Glutamatergic neuron (in vitro differentiated cells): ENCODE results near the gene KCNH1. TPM values are rescaled to one million over a fixed set of nuclear protein-coding genes. Genes with fewer than 3 reads are reported as not detected.

Experiments used
- DNase-seq: peaks from one replicate; pipeline ENCODE4 v3.0.0; 2022
- H3K27ac Mint-ChIP-seq: one replicate; pipeline ENCODE4 v1.8.0; 2020; ENCODE audit warnings: mild to moderate bottlenecking, mixed read lengths, inconsistent platforms; ENCODE audit not compliant: unreplicated experiment
- H3K27me3 Mint-ChIP-seq: one replicate; pipeline ENCODE4 v1.8.0; 2020; ENCODE audit warnings: mild to moderate bottlenecking, moderate library complexity, mixed read lengths, inconsistent platforms; ENCODE audit not compliant: unreplicated experiment
- H3K36me3 Mint-ChIP-seq: one replicate; pipeline ENCODE4 v1.8.0; 2020; ENCODE audit warnings: mild to moderate bottlenecking, mixed read lengths, inconsistent platforms; ENCODE audit not compliant: unreplicated experiment
- H3K4me1 Mint-ChIP-seq: one replicate; pipeline ENCODE4 v1.8.0; 2020; ENCODE audit warnings: mild to moderate bottlenecking, low read depth, mixed read lengths, inconsistent platforms; ENCODE audit not compliant: unreplicated experiment
- H3K4me3 Mint-ChIP-seq: one replicate; pipeline ENCODE4 v1.8.0; 2020; ENCODE audit warnings: mild to moderate bottlenecking, mixed read lengths, inconsistent platforms; ENCODE audit not compliant: unreplicated experiment
- H3K9me3 Mint-ChIP-seq: one replicate; pipeline ENCODE4 v1.8.0; 2020; ENCODE audit warnings: mild to moderate bottlenecking, moderate library complexity, mixed read lengths, inconsistent platforms; ENCODE audit not compliant: unreplicated experiment
- CTCF ChIP-seq: fragments of 200-600 bp; sonication (generic); IDR thresholded peaks from one replicate; pipeline ENCODE4 v1.5.0; 2021; ENCODE audit not compliant: partially characterized antibody, unreplicated experiment
- total RNA-seq: library from RNA; stranded (reverse); fragmentation: NEBNext Ultra II Directional; extraction: Animal tissue kit (Norgen Biotek cat#: 25700); gene quantifications from one replicate; pipeline ENCODE4 v1.2.1, GENCODE V29; 2021; ENCODE audit not compliant: unreplicated experiment

Gene KCNH1
- total RNA-seq, 1 donor from 2014 or later: 7.8 TPM

- no peak for DNase-seq
- Mint-ChIP-seq H3K27me3 (peaks cover 5% of the 10 kb centered on the region), H3K4me3 (no peak overlapping the region), H3K27ac (no peak overlapping the region), H3K36me3 (no peaks in the 10 kb centered on the region), H3K9me3 (peaks cover 2% of the 10 kb centered on the region), H3K4me1 (peaks cover 3% of the 10 kb centered on the region)
- no peak for TF ChIP-seq CTCF
Observed at GRCh38 chr1:210689826-210690225, 444.1 kb downstream of the KCNH1 start.

- H3K9me3 Mint-ChIP-seq: peaks cover 2% of the 10 kb centered on the region
- no peak for TF ChIP-seq CTCF
- no peak for DNase-seq
- peaks cover 3% of the 10 kb centered on the region for H3K4me1 Mint-ChIP-seq
- no peaks in the 10 kb centered on the region for H3K36me3 Mint-ChIP-seq
- H3K27ac Mint-ChIP-seq: no peak overlapping the region
- H3K27me3 Mint-ChIP-seq: peaks cover 5% of the 10 kb centered on the region
- no peak overlapping the region for H3K4me3 Mint-ChIP-seq
Observed at GRCh38 chr1:210688512-210689234, 445.3 kb downstream of the KCNH1 start.

- DNase-seq: no peak
- H3K36me3 Mint-ChIP-seq: no peaks in the 10 kb centered on the region
- TF ChIP-seq CTCF: no peak
- peaks cover 2% of the 10 kb centered on the region for H3K27me3 Mint-ChIP-seq
- H3K4me1 Mint-ChIP-seq: peaks cover 3% of the 10 kb centered on the region
- no peak overlapping the region for H3K4me3 Mint-ChIP-seq
- H3K9me3 Mint-ChIP-seq: no peaks in the 10 kb centered on the region
- no peak overlapping the region for H3K27ac Mint-ChIP-seq
Observed at GRCh38 chr1:210687582-210688279, 446.2 kb downstream of the KCNH1 start.

GRCh38 chr1:210686841-210687240 lies 447.1 kb downstream of the KCNH1 start:
- no peak overlapping the region for H3K4me3 Mint-ChIP-seq
- H3K27me3 Mint-ChIP-seq: peaks cover 2% of the 10 kb centered on the region
- no peaks in the 10 kb centered on the region for H3K4me1 Mint-ChIP-seq
- TF ChIP-seq CTCF: no peak
- no peak for DNase-seq
- H3K36me3 Mint-ChIP-seq: no peaks in the 10 kb centered on the region
- H3K27ac Mint-ChIP-seq: no peak overlapping the region
- no peaks in the 10 kb centered on the region for H3K9me3 Mint-ChIP-seq

- no peak overlapping the region for H3K27ac Mint-ChIP-seq
- H3K36me3 Mint-ChIP-seq: no peaks in the 10 kb centered on the region
- DNase-seq: no peak
- no peak for TF ChIP-seq CTCF
- H3K9me3 Mint-ChIP-seq: peaks cover 2% of the 10 kb centered on the region
- H3K4me3 Mint-ChIP-seq: no peak overlapping the region
- H3K27me3 Mint-ChIP-seq: peaks cover 2% of the 10 kb centered on the region
- H3K4me1 Mint-ChIP-seq: no peaks in the 10 kb centered on the region
Observed at GRCh38 chr1:210685295-210685650, 448.7 kb downstream of the KCNH1 start.
